Measurements from ENCODE around the gene CRISP1. TPM values are rescaled to one million over a fixed set of nuclear protein-coding genes. Genes with fewer than 3 reads are reported as not detected.

CRISP1 gene
- total and polyA plus RNA-seq, 2 of the 8 experiments (the other 6 are each of a cell fraction or from before 2014, with no cell fraction given): not detected

GRCh38 chr6:49905296-49905695 is 39.0 kb upstream of the CRISP1 start (continued):
- TF ChIP-seq CHD7 (IDR thresholded peaks at IDR 0.05; ENCODE audit: insufficient replicate concordance, low read length) (no peak), RNF2 (IDR thresholded peaks at IDR 0.05; ENCODE audit: borderline replicate concordance, low read depth, low read length, missing control alignments, poor library complexity, severe bottlenecking) (no peak), RAD21 (IDR thresholded peaks at IDR 0.05 in 1 of 2, conservative IDR thresholded peaks at IDR 0.05 in 1 of 2; ENCODE audit: low read depth in 2 of 2, low read length in 2 of 2) (no peak), KDM5A (IDR thresholded peaks at IDR 0.05; ENCODE audit: low read length) (no peak), EP300 (IDR thresholded peaks at IDR 0.05; ENCODE audit: borderline replicate concordance in 1 of 2, low read depth in 2 of 2, low read length in 2 of 2) (no peak), CEBPB (IDR thresholded peaks at IDR 0.05; ENCODE audit: low read depth, low read length) (no peak), CBX8 (IDR thresholded peaks at IDR 0.05; ENCODE audit: borderline replicate concordance, low read depth, low read length) (no peak), CREB1 (IDR thresholded peaks at IDR 0.05) (no peak)

All from H1 (cell line).